HG03280 (cell line): ENCODE measurements around the gene OR2B2.
"Not testable (repeated sequence)": the region's sequence is repeated elsewhere in the genome, so short reads cannot be mapped to it uniquely, and the experiment has no call there.

Experiments
- ATAC-seq: cut with Tn5 transposase; IDR thresholded peaks from one replicate; pipeline ENCODE4 v1.9.1; 2021; ENCODE audit warnings: mild to moderate bottlenecking, moderate library complexity; ENCODE audit not compliant: unreplicated experiment

Gene OR2B2

GRCh38 chr6:27911956-27912446, at the start of gene OR2B2:
Gene OR2B2 (minus strand): TSS chr6:27912396. CDS start chr6:27912319, 77 bp downstream.
- no peak for ATAC-seq

GRCh38 chr6:27957516-27957915, 45.3 kb upstream of the OR2B2 start:
- no peak for ATAC-seq

- no peak for ATAC-seq
These were observed 44.7 kb upstream of the OR2B2 start, which contains the start of gene OR2B6 for GRCh38 chr6:27956941-27957340. Gene OR2B6 (plus strand): TSS chr6:27957241. CDS start chr6:27957241, 0 bp downstream.

- ATAC-seq: no peak
These were observed 38.8 kb upstream of the OR2B2 start for GRCh38 chr6:27951040-27951439.

GRCh38 chr6:27948237-27948636, 36.0 kb upstream of the OR2B2 start:
- ATAC-seq: no peak

GRCh38 chr6:27943072-27943471, 30.9 kb upstream of the OR2B2 start:
- ATAC-seq: not testable (repeated sequence)

- ATAC-seq: no peak
These were observed 28.6 kb upstream of the OR2B2 start for GRCh38 chr6:27940766-27941165.

GRCh38 chr6:27931209-27931608, 19.0 kb upstream of the OR2B2 start:
- ATAC-seq: no peak

- not testable (repeated sequence) for ATAC-seq
These were observed 17.7 kb upstream of the OR2B2 start for GRCh38 chr6:27929930-27930329.

- not testable (repeated sequence) for ATAC-seq
These were observed 15.8 kb upstream of the OR2B2 start for GRCh38 chr6:27928041-27928440.

- ATAC-seq: no peak
These were observed 12.0 kb upstream of the OR2B2 start for GRCh38 chr6:27924179-27924578.

- ATAC-seq: no peak
These were observed 10.8 kb upstream of the OR2B2 start for GRCh38 chr6:27922949-27923348.

GRCh38 chr6:27908017-27908416, 4.2 kb downstream of the OR2B2 start:
- ATAC-seq: no peak

- peak; percentile 70 for ATAC-seq
These were observed 9.6 kb downstream of the OR2B2 start for GRCh38 chr6:27902335-27903314.

- ATAC-seq: no peak
These were observed 10.4 kb downstream of the OR2B2 start for GRCh38 chr6:27901801-27902200.

GRCh38 chr6:27900197-27900596, 12.0 kb downstream of the OR2B2 start:
- not testable (repeated sequence) for ATAC-seq

- ATAC-seq: no peak
These were observed 12.7 kb downstream of the OR2B2 start for GRCh38 chr6:27899543-27899942.

GRCh38 chr6:27897580-27898206, 14.5 kb downstream of the OR2B2 start:
- no peak for ATAC-seq

GRCh38 chr6:27896398-27896796, 15.8 kb downstream of the OR2B2 start:
- no peak for ATAC-seq

GRCh38 chr6:27894839-27895762, 17.1 kb downstream of the OR2B2 start:
- ATAC-seq: no peak
